ENCODE results near the gene CGNL1. TPM values are rescaled to one million over a fixed set of nuclear protein-coding genes. Genes with fewer than 3 reads are reported as not detected.
A peak's percentile ranks its signal among the peaks of the same experiment; 100 is the strongest.

The CGNL1 gene
- total RNA-seq, 1 donor from 2014 or later, result 5.4 TPM

- Mint-ChIP-seq H3K27ac (ENCODE audit: unreplicated experiment) (no peak overlapping the region), H3K27me3 (ENCODE audit: unreplicated experiment) (peaks cover 7% of the 10 kb centered on the region), H3K4me1 (ENCODE audit: low read depth, unreplicated experiment) (no peaks in the 10 kb centered on the region), H3K9me3 (ENCODE audit: unreplicated experiment) (peaks cover 3% of the 10 kb centered on the region), H3K36me3 (ENCODE audit: unreplicated experiment) (peaks cover 8% of the 10 kb centered on the region), H3K4me3 (ENCODE audit: unreplicated experiment) (peak overlapping the region; percentile 27)
- no peak for TF ChIP-seq CTCF (IDR thresholded peaks at IDR 0.05; ENCODE audit: partially characterized antibody, unreplicated experiment)
- DNase-seq, result no peak
These were observed 213.4 kb downstream of the CGNL1 start for GRCh38 chr15:57589754-57590153.

DNA sequence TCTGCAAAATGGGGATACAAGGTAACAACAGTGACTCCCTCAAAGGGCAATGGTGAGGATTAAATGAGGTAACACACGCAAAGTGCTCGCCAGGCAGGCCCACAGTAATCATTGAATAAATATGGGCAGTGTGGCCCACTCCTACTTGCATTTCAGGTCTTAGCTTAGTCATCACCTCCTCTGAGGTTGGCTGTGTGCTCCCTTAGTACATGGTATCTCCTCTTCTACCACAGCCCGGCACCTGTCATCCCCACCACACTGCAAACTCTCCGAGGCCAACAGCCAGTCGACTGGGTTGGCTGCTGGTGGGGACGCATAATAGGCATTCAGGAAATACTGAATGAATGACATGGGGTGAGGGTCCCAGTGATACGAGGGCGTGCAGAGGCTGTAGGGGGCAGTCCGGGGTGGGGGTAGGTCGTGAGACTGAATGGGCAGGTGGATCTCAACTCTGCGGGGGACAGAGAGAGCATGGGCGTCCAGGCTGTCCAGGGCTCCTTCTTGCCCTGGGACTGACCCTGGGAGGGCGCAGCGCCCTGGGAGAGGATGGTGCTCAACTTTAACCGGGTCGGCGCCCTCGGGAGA, 215.0 kb downstream of the CGNL1 start:
- Mint-ChIP-seq H3K36me3 (ENCODE audit: unreplicated experiment) (peaks cover 8% of the 10 kb centered on the region), H3K27me3 (ENCODE audit: unreplicated experiment) (peaks cover 7% of the 10 kb centered on the region), H3K9me3 (ENCODE audit: unreplicated experiment) (peaks cover 3% of the 10 kb centered on the region), H3K4me1 (ENCODE audit: low read depth, unreplicated experiment) (no peaks in the 10 kb centered on the region), H3K4me3 (ENCODE audit: unreplicated experiment) (peak overlapping the region; percentile 76), H3K27ac (ENCODE audit: unreplicated experiment) (no peak overlapping the region)
- no peak for DNase-seq
- no peak for TF ChIP-seq CTCF (IDR thresholded peaks at IDR 0.05; ENCODE audit: partially characterized antibody, unreplicated experiment)

- DNase-seq, result peak; percentile 49
- Mint-ChIP-seq H3K4me3 (ENCODE audit: unreplicated experiment) (peak within 1 kb of the TSS; percentile 76), H3K27ac (ENCODE audit: unreplicated experiment) (no peak within 1 kb of the TSS), H3K27me3 (ENCODE audit: unreplicated experiment) (peaks cover 7% of the 10 kb centered on the region), H3K4me1 (ENCODE audit: low read depth, unreplicated experiment) (peaks cover 2% of the 10 kb centered on the region), H3K36me3 (ENCODE audit: unreplicated experiment) (peaks cover 8% of the 10 kb centered on the region), H3K9me3 (ENCODE audit: unreplicated experiment) (peaks cover 3% of the 10 kb centered on the region)
- no peak for TF ChIP-seq CTCF (IDR thresholded peaks at IDR 0.05; ENCODE audit: partially characterized antibody, unreplicated experiment)
These were observed 215.6 kb downstream of the CGNL1 start, which contains the start of gene MYZAP for GRCh38 chr15:57591822-57592367. Gene MYZAP (plus strand): TSS chr15:57591904. CDS start chr15:57592035, 131 bp downstream.

GRCh38 chr15:57592426-57592825, 216.1 kb downstream of the CGNL1 start:
- H3K4me3 Mint-ChIP-seq (ENCODE audit: unreplicated experiment), result peak overlapping the region; percentile 74
- no peak for TF ChIP-seq CTCF (IDR thresholded peaks at IDR 0.05; ENCODE audit: partially characterized antibody, unreplicated experiment)
- H3K9me3 Mint-ChIP-seq (ENCODE audit: unreplicated experiment), result peaks cover 2% of the 10 kb centered on the region
- no peak overlapping the region for H3K27ac Mint-ChIP-seq (ENCODE audit: unreplicated experiment)
- peaks cover 8% of the 10 kb centered on the region for H3K36me3 Mint-ChIP-seq (ENCODE audit: unreplicated experiment)
- peaks cover 2% of the 10 kb centered on the region for H3K4me1 Mint-ChIP-seq (ENCODE audit: low read depth, unreplicated experiment)
- peaks cover 7% of the 10 kb centered on the region for H3K27me3 Mint-ChIP-seq (ENCODE audit: unreplicated experiment)
- no peak for DNase-seq

- Mint-ChIP-seq H3K9me3 (ENCODE audit: unreplicated experiment) (peaks cover 2% of the 10 kb centered on the region), H3K27ac (ENCODE audit: unreplicated experiment) (no peak overlapping the region), H3K4me3 (ENCODE audit: unreplicated experiment) (peak overlapping the region; percentile 74), H3K36me3 (ENCODE audit: unreplicated experiment) (peaks cover 8% of the 10 kb centered on the region), H3K27me3 (ENCODE audit: unreplicated experiment) (peaks cover 7% of the 10 kb centered on the region), H3K4me1 (ENCODE audit: low read depth, unreplicated experiment) (peaks cover 2% of the 10 kb centered on the region)
- no peak for DNase-seq
- no peak for TF ChIP-seq CTCF (IDR thresholded peaks at IDR 0.05; ENCODE audit: partially characterized antibody, unreplicated experiment)
These were observed 216.6 kb downstream of the CGNL1 start for GRCh38 chr15:57592836-57593420.

All from glutamatergic neuron (in vitro differentiated cells).